ENCODE measurements around the gene MAGI3.

GRCh38 chr1:113401067-113401466 lies 10.8 kb downstream of the MAGI3 start:
- TF ChIP-seq CTCF (conservative IDR thresholded peaks at IDR 0.05; ENCODE audit: low read length) (no peak), EZH2phosphoT487 (IDR thresholded peaks at IDR 0.05; ENCODE audit: borderline replicate concordance) (no peak)

Data from Loucy (cell line).